ENCODE measurements around the gene ZFAND4. TPM values are rescaled to one million over a fixed set of nuclear protein-coding genes. Genes with fewer than 3 reads are reported as not detected.
"Not testable (repeated sequence)": the region's sequence is repeated elsewhere in the genome, so short reads cannot be mapped to it uniquely, and the experiment has no call there.

The ZFAND4 gene
- total RNA-seq, 1 experiment from 2014 or later = 17.2 TPM

- Histone ChIP-seq H3T11ph (ENCODE audit: low read length) (no peak overlapping the region), H3K9me3 (ENCODE audit: control insufficient read depth, low read depth, low read length) (no peaks in the 10 kb centered on the region), H4K8ac (replicated peaks; ENCODE audit: insufficient read length, low read depth, low read length) (peak overlapping the region; percentile 8), H2BK120ac (ENCODE audit: low read depth, low read length, poor library complexity, severe bottlenecking) (no peak overlapping the region), H3K18ac (ENCODE audit: insufficient read length, low read depth, low read length) (peak overlapping the region; percentile 92), H3K4me1 (ENCODE audit: insufficient read depth, low read length) (no peaks in the 10 kb centered on the region), H3K56ac (ENCODE audit: insufficient read length, low read depth, low read length) (no peak overlapping the region), H4K5ac (ENCODE audit: insufficient read length, low read depth, low read length) (no peak overlapping the region), H3K14ac (ENCODE audit: insufficient read depth, low read length) (peak overlapping the region; percentile 82; the same call in 1 of the 2 replicates), H4K91ac (ENCODE audit: insufficient read length, low read depth, low read length) (no peak overlapping the region), H2AK5ac (ENCODE audit: insufficient read length, low read length) (no peak overlapping the region), H3K23me2 (ENCODE audit: insufficient read length, low read depth, low read length, poor library complexity, severe bottlenecking) (peaks cover 11% of the 10 kb centered on the region), H3K27me3 (ENCODE audit: insufficient read depth, low read length) (no peaks in the 10 kb centered on the region), H3K4ac (ENCODE audit: low read depth, low read length) (no peak overlapping the region), H4K20me1 (ENCODE audit: control insufficient read depth, insufficient read depth, insufficient read length) (no peaks in the 10 kb centered on the region), H2AFZ (ENCODE audit: low read length) (peak overlapping the region; percentile 14), H3K79me2 (ENCODE audit: insufficient read depth, low read length) (no peaks in the 10 kb centered on the region; the same call in 1 of the 2 replicates), H3K79me1 (ENCODE audit: insufficient read depth, low read depth, low read length, poor library complexity, severe bottlenecking) (no peaks in the 10 kb centered on the region), H2BK20ac (ENCODE audit: low read depth, low read length, poor library complexity, severe bottlenecking) (no peak overlapping the region), H2BK5ac (ENCODE audit: insufficient read length, low read length) (no peak overlapping the region), H3K27ac (ENCODE audit: insufficient read length, low read depth, low read length) (peak overlapping the region; percentile 30), H2BK12ac (ENCODE audit: insufficient read length, low read depth, low read length) (no peak overlapping the region), H3K9ac (ENCODE audit: extremely low read depth, insufficient read length, low read length) (peak overlapping the region; percentile 53), H2BK15ac (ENCODE audit: low read depth, low read length) (no peak overlapping the region), H3K23ac (ENCODE audit: insufficient read length, low read depth, low read length) (no peak overlapping the region), H3K4me2 (ENCODE audit: insufficient read depth, insufficient read length, low read length) (peak overlapping the region; percentile 42)
- Mint-ChIP-seq H3K27me3 (ENCODE audit: low read depth) (peaks cover 4% of the 10 kb centered on the region; the same call in 1 of the 2 replicates), H3K36me3 (ENCODE audit: insufficient read depth in 1 of 3, low read depth in 3 of 3) (peaks cover 0 to 3% (median 0%) of the 10 kb centered on the region in 3 experiments; a peak in 1 of 7 replicates), H3K4me1 (peaks cover 9 to 18% of the 10 kb centered on the region in 2 experiments), H3K4me3 (peak overlapping the region; percentile 46 to 62), H3K27ac (peak overlapping the region; percentile 61 to 83 (median 77); a peak in 5 of 7 replicates), H3K9me3 (no peaks in the 10 kb centered on the region; a peak in 1 of 5 replicates)
- no CpG with 5 or more reads among the region's 19 CpGs for WGBS (ENCODE audit: extremely low coverage, insufficient read length, low lambda C conversion rate)
- no peak for TF ChIP-seq CTCF (conservative IDR thresholded peaks at IDR 0.05)
- no peak for DNase-seq
Measured at GRCh38 chr10:45673074-45673648, 589 bp upstream of the ZFAND4 start.

GRCh38 chr10:45671300-45671699 lies 1.3 kb downstream of the ZFAND4 start:
- H3K27me3 Mint-ChIP-seq (ENCODE audit: low read depth); H3K79me1 ChIP-seq (ENCODE audit: insufficient read depth, low read depth, low read length, poor library complexity, severe bottlenecking); H2AFZ ChIP-seq (ENCODE audit: low read length); H4K5ac ChIP-seq (ENCODE audit: insufficient read length, low read depth, low read length); H3K27ac Mint-ChIP-seq; H3T11ph ChIP-seq (ENCODE audit: low read length); H3K9ac ChIP-seq (ENCODE audit: extremely low read depth, insufficient read length, low read length); H2BK5ac ChIP-seq (ENCODE audit: insufficient read length, low read length); H3K9me3 ChIP-seq (ENCODE audit: control insufficient read depth, low read depth, low read length); H3K56ac ChIP-seq (ENCODE audit: insufficient read length, low read depth, low read length); H3K36me3 Mint-ChIP-seq (ENCODE audit: insufficient read depth in 1 of 3, low read depth in 3 of 3); DNase-seq; H2AK5ac ChIP-seq (ENCODE audit: insufficient read length, low read length); H4K20me1 ChIP-seq (ENCODE audit: control insufficient read depth, insufficient read depth, insufficient read length); H3K79me2 ChIP-seq (ENCODE audit: insufficient read depth, low read length); H3K14ac ChIP-seq (ENCODE audit: insufficient read depth, low read length); H4K8ac ChIP-seq (replicated peaks; ENCODE audit: insufficient read length, low read depth, low read length); H3K4me1 ChIP-seq (ENCODE audit: insufficient read depth, low read length); H3K27ac ChIP-seq (ENCODE audit: insufficient read length, low read depth, low read length); H4K91ac ChIP-seq (ENCODE audit: insufficient read length, low read depth, low read length); H2BK20ac ChIP-seq (ENCODE audit: low read depth, low read length, poor library complexity, severe bottlenecking); H2BK120ac ChIP-seq (ENCODE audit: low read depth, low read length, poor library complexity, severe bottlenecking); H2BK12ac ChIP-seq (ENCODE audit: insufficient read length, low read depth, low read length); H3K23ac ChIP-seq (ENCODE audit: insufficient read length, low read depth, low read length); H3K4ac ChIP-seq (ENCODE audit: low read depth, low read length); H3K18ac ChIP-seq (ENCODE audit: insufficient read length, low read depth, low read length); H3K27me3 ChIP-seq (ENCODE audit: insufficient read depth, low read length); H2BK15ac ChIP-seq (ENCODE audit: low read depth, low read length); H3K9me3 Mint-ChIP-seq: not testable (repeated sequence)
- H3K4me2 ChIP-seq (ENCODE audit: insufficient read depth, insufficient read length, low read length) = peak overlapping the region; percentile 81
- H3K4me3 Mint-ChIP-seq = peak overlapping the region; percentile 82 to 89
- peaks cover 9 to 18% of the 10 kb centered on the region in 2 experiments for H3K4me1 Mint-ChIP-seq
- no CpG with 5 or more reads among the region's 4 CpGs for WGBS (ENCODE audit: extremely low coverage, insufficient read length, low lambda C conversion rate)
- H3K23me2 ChIP-seq (ENCODE audit: insufficient read length, low read depth, low read length, poor library complexity, severe bottlenecking) = peaks cover 11% of the 10 kb centered on the region

Measured in H9 (cell line).